Right forelimb (tissue), 1 donor: ENCODE results near the gene TRIB2.

Experiments used
- DNase-seq: peaks from one replicate; pipeline ENCODE4 v3.0.0-alpha.2; 2018

TRIB2 gene

DNA sequence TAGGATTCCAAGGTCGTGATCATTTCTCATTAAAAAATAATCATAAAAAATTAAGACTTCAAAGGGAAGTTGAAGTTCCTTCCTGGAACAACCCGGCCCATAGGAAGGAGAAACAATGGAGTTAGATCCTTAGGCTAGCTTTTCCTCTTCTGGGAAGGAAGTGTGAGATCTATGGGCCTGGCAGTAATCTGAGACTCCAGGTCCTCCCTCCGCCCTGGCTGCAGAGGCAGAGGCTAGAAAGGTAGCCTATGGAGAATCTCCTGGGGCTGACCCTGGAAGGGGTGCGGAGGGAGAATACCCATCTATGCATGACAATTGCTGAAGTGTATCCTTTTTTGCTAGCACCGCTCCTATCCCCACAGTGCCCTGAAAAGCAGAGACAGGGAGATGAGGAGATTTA is 37.9 kb downstream of the TRIB2 start:
- DNase-seq, result no peak

DNA sequence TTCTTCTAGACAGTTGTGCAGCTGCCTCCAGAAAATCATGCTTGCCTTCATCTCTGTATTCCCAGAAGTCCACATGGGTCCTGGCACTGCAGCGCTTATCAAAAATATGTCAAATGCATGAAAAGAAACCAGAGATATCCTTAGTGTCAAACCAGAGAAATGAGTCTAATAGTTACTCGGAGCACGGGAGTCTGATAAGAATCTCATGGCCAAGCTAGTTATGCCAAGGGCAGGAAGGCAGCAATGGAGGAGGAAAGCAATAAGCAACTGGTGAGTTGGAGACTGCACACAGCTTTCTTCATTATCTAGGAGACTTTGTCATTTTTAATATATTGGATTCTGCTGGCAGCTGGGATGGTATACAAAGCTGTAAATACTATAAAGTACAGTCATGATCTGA is 38.6 kb downstream of the TRIB2 start:
- DNase-seq, result no peak

- no peak for DNase-seq
These were observed 42.5 kb downstream of the TRIB2 start for GRCh38 chr2:12759248-12759647.

DNA sequence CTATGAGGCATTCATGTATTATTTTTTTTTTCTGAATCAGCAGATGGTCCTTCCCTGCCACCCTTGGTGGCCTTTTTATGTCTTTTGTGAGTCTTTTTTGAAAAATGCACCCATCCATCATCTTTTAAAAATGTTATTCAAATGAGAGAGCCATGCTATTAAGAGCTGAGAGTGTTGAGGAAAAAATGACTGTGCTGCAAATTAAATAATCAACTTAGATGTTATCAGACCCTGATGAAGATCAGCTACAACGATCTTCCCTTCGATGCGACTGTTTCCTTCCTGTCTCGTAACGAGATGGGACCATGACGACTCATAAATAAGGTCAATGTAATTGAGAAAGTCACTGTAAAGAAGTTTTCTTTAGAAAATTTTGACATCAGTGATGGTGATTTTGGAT is 44.4 kb downstream of the TRIB2 start:
- no peak for DNase-seq

- no peak for DNase-seq
These were observed 45.6 kb downstream of the TRIB2 start for GRCh38 chr2:12762337-12762736.

- DNase-seq, result no peak
These were observed 46.2 kb downstream of the TRIB2 start for GRCh38 chr2:12762976-12763375.

DNA sequence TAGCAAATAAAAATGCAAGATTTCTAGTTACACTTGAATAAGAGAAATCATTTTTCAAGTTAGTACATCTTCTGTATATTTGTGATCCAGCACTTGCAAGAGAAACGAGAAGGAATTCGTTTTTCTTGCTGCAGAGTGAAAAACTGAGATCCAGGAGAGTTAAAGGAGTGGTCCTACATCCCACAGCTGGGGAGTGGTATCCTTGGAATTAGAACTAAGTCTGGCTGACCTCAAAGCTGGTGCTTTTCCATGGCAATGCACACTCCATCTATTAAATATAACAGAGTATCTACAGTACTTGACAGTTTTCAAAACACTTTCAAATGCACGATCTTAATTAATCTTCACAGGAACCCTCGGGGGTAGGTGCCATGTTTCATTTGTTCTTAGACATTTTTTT is 46.8 kb downstream of the TRIB2 start:
- no peak for DNase-seq

DNA sequence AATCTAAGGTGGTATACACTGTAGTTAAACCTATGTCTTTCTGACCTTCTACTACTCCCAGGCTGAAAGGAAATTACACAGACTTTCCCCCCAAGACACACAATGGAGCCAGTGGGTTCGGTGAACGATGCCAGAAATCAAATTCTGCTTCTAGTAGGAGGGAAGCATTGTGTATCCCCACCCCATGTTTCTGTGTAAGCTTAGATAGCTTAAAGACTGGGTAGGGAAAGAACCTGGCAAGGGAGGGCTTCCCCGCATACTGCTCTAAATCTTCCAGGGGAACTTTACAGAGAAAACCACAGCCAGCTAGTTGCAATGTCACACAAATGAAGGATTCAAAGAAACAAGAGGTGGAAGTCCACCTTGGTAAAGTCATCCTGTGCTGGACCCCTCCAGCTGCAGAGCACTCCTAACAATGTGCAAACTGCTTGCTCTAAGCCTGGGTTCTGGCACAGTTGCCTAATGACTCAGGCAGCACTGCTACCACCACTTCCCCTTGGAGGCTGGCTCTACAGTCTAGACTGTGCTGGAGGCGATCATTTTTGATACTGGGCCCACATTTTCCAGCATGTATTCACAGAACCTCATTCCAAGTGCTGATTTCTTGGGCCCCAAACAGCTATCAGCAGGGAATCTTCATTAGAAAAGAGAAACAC is 47.5 kb downstream of the TRIB2 start:
- DNase-seq, result no peak

DNA sequence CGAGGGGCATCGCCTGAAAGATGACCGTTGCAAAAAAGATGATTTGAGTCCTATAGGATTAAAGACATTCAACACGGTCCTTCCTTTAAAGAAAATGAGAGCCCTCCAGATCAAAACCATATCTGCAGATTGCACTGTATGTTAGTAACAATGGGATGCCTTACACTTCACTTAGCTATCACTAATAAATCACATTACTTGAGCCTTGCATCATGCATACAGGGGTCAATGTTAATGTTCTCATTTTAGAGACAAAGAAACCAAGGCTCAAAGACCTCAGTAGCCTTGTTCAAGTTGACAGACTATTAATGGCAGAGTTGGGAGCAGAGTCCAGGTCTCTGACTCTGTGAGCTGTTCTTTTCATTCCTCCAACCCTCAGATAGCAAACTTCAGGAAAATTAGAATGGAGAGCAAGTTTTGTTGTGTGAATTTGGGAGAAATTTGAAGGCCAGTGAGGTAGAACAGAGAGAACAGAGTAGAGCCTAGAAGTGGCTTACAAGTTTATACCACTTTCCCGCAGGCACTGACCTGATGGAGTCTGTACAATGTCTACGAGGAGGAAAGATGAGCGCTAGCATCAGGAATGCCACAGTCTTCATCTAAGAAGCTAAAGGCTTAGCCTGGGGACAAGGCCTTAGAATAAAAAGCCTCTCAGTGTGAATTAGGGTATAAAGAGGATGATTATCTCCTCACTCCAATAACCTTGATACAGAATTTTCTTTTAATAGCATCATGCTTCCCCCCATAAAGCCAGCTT is 48.3 kb downstream of the TRIB2 start:
- DNase-seq, result no peak

GRCh38 chr2:12766421-12766879 is 49.7 kb downstream of the TRIB2 start:
- DNase-seq, result no peak

DNA sequence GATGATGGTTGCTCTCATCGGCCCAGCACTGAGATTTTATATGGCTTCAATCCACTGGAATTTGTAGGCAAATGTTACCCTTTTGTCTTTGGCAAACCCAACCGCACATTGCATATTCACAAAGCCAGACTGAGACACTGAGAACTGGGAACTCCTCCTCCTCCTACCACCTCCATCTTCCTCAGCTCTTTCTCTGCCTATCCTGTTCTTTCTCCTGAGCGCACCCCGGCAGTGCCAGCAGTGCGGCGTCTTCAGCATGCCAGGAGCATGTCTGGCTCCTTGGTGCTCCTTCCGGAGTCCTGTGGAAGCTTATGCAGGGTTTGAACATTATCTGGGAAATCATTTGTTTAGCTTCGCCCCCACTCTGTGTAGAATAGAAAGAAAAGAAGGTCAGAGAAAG is 50.8 kb downstream of the TRIB2 start:
- DNase-seq, result no peak

DNA sequence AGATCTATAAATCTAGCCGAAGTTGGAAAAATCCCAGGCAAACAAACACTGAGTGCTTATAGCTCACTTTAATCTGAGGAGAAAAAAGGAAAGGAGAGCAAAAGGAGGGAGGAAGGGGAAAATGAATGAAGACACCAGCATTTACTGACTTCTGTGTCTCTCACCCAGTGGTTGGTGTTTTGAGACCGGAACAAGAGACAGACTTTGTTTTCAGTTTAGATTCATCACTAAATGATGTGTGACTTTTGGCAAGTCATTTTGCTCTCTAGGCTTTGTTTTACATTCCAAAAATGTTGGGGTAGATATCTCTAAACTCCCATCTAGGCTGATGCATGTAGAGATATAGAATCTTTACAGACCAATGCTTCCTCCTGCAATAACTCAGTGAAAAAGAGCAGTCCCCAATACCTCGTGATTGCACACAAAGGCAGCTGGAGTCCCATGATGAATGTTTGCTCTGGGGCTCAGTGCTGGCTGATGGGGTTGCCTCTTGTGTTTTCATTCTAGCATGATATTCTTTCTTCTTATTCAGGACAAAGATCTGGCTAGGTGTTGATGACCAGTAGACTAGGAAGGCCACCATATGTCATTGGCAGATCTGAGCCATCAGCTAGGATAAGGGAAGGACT is 51.4 kb downstream of the TRIB2 start:
- DNase-seq, result no peak

DNA sequence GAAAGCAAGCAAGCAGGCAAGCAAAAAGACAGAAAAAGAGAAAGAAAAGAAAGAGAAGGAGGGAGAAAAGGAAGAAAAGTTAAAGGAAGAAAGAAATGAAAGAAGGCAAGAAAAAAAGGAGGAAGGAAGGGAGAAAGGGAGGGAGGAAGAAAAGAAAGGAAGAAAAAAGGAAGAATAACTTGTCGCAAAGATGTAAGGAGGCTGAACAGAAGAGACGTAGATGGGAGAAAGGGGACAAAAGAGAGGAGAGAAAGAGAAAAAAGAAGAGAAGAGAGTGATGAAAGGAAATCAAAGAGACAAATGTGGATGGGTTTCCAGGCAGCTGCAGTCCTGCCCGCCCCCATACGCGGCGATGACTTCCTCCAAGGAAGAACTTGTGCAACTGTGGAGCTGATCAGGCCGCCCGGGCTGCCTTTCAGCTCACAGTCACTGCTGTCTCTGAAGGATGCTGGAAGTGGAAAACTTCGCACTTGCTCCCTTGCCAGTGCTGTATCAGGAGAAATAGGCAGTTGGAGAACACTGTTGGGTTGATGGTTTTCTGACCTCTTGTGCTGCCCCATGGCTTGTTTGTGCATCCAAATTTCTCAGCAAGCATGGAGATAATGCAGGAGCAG is 52.9 kb downstream of the TRIB2 start:
- peak; percentile 50 for DNase-seq

GRCh38 chr2:12770300-12770968 is 53.7 kb downstream of the TRIB2 start:
- DNase-seq, result no peak

DNA sequence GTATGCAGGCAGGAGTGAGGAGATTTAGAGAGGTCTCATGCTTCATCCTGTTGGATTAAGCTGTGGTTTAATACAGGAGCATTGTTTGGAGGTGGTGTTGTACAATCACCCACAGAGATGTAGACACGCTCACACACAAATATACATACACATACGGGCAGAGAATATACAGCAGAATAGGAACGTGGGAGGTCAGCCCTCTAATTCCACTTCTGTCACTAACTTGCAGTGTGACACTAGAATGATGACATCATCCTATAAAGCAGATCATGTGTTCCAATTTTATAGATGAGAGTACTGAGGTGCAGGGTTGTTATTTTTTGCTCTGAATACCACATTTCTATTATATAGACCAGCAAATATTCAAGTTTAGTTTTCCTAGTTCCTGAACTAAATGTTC is 54.4 kb downstream of the TRIB2 start:
- no peak for DNase-seq

- DNase-seq, result no peak
These were observed 57.1 kb downstream of the TRIB2 start for GRCh38 chr2:12773586-12774394.

- no peak for DNase-seq
These were observed 57.6 kb downstream of the TRIB2 start for GRCh38 chr2:12774395-12774727.

DNA sequence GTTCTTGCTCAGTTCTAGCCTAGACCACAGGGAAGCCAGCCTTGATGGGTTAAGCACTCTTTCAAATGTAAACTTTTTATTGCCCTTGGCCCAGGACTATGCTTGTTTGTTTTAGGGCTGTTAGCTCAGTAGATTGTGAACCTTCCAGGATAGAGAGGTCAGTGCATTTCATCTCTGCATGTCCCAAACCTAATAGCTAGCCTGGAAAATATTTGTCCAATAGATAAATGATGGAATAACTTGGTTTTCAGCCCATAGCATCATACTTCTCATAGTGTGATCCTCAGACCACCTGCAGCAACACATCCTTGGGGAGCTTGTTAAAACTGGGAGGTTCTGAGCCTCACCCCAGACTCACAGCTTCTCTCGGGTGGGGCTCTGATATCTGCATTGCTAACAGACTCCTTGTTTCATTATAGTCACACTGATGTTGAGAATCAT is 59.8 kb downstream of the TRIB2 start:
- no peak for DNase-seq

- DNase-seq, result no peak
These were observed 61.6 kb downstream of the TRIB2 start for GRCh38 chr2:12778369-12778768.

- DNase-seq, result no peak
These were observed 62.3 kb downstream of the TRIB2 start for GRCh38 chr2:12778811-12779579.

DNA sequence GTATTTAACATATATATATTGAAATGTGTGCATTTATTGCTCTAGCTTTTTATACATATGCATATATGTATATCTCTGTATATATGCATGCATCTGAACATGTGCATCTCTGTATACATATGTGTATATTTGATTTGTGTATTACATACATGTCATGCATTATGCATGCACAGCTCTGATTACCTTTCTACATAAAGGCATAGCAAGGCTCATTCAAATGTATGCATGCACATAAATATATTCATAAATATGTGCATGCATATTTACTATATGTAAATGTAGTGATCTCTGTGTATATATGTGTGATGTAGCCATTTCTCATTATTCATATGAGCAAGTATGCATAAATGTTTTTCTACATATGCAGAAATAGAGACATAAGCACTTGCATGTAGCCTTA is 64.6 kb downstream of the TRIB2 start:
- no peak for DNase-seq
